NCI-H1436 (cell line): ENCODE results near the gene MLLT3.

Experiments
- DNase-seq: peaks from one replicate; lab custom pipeline; 2025; lab: John Stamatoyannopoulos, UW

The MLLT3 gene

DNA sequence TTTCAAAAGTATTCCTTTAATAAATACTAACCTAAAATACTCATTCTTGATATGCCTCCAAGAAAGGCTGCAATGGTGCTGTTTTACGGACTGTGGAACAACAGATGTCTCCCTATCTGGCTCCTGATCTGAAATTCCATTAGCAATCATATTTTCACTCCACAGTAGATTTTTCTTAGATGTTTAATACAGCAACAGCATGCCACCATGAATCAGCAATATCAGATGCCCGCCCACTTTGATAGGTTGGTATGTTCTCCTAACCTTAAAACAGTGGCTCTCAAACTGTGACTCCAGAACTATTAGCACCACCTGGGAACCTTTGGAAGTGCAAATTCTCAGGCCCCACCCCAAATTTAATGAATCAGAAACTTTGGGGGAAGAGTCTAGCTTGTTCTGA lies 110.2 kb downstream of the MLLT3 start:
- DNase-seq = no peak

DNA sequence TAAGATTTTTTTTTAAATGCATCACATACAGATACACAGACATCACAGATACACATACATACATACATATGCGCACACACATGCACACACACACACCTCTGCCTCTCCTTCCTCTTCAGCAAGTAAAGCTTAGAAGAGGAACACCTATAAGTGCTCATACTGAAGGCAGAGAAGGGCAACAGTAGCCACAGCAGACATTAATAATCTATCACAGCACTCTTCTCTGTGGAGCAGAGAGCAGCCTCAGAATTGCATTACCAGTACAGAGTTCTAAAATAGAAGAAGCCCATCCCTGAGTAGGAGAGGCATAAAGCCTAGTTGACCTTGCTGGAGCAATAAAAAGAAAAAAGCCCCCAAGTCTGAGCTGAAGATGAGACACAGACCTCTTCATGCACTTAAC lies 110.6 kb downstream of the MLLT3 start:
- no peak for DNase-seq

DNA sequence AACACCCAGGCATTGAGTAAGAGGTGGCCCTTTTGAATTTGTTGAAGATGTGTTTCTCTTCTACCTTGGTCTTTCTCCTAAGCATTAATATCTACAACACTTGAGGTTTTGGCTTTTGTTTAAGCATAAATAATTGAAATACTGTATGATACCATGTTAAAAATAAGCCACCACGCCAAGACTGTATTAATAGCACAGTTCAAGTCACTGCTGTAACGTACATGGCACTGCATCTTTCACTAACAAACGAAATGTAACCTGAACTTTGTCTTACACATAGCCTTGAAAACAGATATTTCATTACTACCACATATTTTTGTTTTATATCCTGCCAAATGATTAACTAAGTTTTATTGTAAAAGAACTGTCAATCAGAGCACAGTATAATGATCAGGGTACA lies 112.8 kb downstream of the MLLT3 start:
- DNase-seq = no peak

GRCh38 chr9:20508242-20508641 lies 114.1 kb downstream of the MLLT3 start:
- no peak for DNase-seq

DNA sequence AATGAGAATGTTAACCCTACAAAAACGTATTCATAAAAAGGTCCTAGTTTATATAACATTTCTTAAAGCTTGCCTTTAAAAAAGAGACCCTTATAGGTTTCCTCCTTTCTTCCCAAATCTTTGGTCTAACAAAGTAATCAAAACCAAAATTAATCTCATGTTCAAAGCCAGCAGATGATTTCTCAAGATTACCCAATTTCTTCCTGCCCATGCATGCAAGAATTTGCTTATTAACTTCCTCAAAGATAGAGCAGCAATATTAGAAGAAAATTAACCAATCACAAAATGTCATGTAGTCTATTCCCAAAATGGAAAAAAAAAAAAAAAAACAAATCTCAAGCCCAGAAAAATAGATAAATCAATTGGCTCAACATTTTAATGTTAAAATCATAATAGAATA lies 114.9 kb downstream of the MLLT3 start:
- DNase-seq = no peak

DNA sequence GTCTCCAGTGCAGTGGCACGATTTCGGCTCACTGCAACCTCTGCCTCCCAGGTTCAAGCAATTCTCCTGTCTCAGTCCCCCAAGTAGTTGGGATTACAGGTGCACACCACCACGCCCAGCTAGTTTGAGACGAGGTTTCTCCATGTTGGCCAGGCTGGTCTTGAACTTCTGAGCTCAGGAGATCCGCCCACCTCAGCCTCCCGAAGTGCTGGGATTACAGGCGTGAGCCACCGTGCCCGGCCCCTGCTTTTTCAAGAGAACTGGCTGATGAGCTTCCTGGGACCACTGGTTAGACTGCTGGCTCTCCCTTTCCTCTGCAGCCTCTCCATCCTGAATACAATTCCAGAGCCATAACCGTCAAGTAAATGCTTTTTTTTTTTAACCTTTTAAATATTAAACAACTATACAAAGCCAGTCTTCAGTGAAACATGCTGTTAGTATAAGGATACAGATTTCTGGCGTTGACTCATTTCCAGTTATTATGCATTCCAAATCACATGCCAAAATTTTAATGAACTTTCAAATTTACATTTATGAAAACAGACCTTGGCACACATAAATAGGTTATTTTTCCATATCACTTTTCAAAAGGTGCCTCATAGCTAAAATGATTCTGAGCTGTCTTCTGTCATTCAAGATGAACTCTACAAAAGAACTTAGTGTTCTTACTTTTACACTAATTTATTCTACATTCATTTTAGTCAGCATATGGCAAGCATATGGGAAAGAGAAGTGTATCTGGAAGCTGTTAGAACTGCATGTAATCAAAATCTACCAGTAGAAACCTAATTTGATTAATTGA lies 116.0 kb downstream of the MLLT3 start:
- DNase-seq = no peak

GRCh38 chr9:20505574-20505973 lies 116.7 kb downstream of the MLLT3 start:
- no peak for DNase-seq

DNA sequence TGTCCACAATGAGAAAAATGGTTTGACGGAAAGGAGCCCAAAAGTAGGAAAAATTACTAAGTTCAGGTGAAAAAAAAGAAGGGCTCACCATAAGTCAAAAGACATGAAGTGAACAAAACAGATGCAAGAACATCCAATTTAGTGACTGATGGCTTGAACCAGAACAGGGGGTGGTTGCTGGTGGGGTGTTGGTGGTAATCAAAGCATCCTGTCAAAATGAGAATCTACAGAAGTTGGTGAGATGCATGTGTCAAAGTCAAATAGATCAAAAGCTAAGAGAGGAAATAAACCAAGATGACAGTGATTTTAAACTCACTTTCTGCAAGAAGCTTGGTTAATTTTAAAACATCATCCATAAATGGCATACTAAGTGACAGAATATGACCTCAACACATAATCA lies 117.4 kb downstream of the MLLT3 start:
- DNase-seq = no peak

- no peak for DNase-seq
Measured at GRCh38 chr9:20500101-20500500, 122.2 kb downstream of the MLLT3 start.

GRCh38 chr9:20499013-20499412 lies 123.3 kb downstream of the MLLT3 start:
- no peak for DNase-seq

- no peak for DNase-seq
Measured at GRCh38 chr9:20496328-20496727, 126.0 kb downstream of the MLLT3 start.

DNA sequence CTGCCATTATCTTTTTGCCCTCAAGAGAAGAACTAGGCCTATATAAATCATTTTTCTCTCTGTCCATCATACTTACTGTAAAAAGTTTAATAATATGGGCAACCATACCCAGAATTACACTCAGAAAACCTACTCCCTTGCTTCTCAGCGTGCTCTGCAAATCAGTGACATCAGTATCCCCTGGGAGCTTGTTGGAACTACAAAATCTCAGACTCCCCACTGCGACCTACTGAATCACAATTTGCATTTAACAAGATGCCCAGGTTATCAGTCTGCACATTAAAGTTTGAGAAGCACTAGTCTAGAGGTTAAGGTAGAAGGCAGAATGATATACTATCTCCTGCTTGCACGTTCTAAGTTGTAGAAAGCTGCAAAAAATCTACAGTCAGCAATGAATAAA lies 127.2 kb downstream of the MLLT3 start:
- no peak for DNase-seq

DNA sequence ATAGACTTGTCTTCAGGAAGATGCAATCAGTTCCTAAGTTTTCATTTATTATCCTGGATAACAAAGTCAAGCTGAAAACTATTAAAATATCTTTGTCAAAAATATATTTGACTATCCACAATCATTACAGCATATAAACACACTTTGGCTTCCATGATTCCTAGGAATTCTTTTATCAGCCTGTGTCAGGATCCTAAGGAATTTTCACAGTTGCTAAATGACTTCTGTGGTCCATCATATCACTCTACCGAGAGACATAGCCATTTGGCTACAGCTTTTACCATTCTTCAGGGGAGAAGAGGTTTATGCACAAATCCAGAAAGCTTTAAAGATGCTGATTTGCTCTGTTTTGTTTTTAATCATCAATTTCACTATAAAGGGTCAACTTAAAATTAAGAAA lies 128.3 kb downstream of the MLLT3 start:
- no peak for DNase-seq

GRCh38 chr9:20492772-20493171 lies 129.5 kb downstream of the MLLT3 start:
- no peak for DNase-seq

GRCh38 chr9:20491612-20492011 lies 130.7 kb downstream of the MLLT3 start:
- DNase-seq = no peak

- no peak for DNase-seq
Measured at GRCh38 chr9:20490246-20490834, 132.0 kb downstream of the MLLT3 start.

DNA sequence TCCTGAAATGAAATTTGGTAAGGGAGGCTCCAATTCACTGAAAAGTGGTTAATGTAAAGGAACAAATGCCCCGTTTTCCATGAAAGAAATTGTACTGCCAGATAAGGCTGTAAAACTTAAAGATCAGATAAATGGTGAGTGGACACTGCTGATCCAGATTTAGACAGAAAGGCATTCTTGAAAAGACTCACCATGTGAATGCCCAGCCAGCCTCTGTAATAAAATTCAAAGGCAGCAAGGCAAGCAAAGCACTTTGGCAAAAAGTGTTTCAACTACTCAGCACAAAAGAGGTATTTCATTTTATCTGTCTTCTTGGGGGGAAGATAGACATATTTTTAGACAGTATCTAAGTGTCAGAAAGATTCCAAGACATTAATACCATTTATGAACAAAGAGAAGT lies 133.6 kb downstream of the MLLT3 start:
- DNase-seq = no peak

GRCh38 chr9:20486552-20486951 lies 135.7 kb downstream of the MLLT3 start:
- DNase-seq = no peak

DNA sequence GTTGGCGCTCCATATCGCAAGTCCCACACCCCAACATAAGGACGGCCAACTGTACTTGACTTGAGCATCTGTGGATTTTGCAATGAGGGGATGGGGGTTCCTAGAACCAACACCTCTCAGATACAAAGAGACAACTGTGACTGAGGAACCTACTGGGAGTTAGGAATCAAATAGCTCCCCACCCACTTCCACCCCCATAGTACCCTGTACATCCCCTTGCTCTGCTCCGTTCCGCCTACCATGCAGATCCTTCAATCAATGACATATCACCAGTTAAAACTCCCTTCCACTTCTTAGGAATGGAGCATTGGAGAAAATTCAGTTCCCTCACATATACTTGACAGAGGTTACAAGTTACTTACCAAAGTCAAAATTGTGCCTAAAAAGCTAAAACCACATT lies 140.9 kb downstream of the MLLT3 start:
- no peak for DNase-seq

DNA sequence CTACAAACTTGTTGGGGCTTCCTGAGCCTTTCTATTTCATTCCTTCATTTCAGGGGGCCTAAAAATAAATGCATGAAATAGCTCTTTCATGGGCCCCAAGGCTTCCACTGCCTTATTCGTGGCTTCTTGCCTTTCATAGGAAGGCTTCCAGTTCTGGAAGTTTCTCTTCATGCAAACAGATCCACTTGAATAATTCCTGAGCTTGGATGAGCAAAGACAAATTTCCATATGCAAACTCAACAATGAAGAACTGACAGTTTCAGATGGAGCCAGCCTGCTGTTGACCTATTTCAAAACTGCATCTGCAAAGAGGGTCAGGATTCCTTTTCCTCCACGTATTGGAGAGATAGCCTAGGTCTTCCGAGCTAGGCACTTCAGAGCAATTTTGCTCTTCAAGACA lies 142.1 kb downstream of the MLLT3 start:
- no peak for DNase-seq

DNA sequence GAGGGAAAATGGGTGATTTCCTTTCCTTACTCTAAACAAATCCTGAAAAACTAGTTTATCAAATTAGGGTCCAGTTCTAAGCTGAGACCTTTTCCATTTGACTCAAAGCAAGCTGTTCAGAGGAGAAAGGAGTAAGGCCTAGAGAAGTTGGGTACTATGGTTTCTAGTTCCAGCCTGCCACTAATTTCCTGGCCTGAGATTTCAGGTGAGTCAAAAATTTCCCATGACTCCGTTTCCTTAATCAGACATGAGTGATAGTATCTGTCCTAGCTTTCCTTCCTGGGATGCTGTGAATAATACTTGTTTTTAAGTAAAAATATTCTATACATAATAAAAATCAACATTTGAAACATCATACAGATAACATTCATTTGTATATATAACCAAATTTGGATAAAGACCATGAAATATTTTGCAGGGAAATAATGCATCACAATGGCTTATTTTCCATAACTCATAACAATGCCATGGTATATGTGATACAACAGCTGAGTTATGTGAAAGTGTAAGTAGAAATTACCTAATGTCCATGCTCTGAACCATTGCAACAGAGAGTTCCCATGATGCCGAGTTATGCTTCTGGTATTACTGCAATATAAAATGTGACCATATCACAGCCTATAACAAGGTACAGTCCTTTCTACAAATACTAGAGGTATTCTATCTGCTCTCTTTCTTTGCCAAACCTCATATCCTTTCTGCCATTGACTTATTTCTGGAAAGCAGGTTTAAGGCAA lies 142.7 kb downstream of the MLLT3 start:
- DNase-seq = no peak

DNA sequence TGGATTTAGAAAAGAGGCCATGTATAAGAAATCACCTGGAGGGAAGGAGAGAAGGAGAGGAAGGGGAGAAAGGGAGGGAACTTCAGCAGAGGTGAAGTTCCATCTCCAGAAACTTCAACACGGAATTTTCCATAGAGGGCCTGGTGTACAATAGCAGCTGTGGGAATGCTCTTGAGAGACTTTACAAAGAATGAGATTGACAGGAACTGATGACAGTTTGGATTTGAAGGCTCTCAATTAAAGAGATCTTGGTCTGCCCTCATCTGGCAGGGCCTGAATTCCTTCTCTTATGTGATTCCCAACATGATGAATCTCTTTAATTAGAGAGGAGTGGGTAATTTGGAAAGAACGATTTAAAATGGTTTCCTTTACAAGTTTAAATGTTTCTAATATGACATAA lies 143.5 kb downstream of the MLLT3 start:
- no peak for DNase-seq

GRCh38 chr9:20477940-20478620 lies 144.2 kb downstream of the MLLT3 start:
- DNase-seq = no peak
